Vagina (tissue), 2 donors: Measurements from ENCODE around the gene VSIG4. TPM values are rescaled to one million over a fixed set of nuclear protein-coding genes. Genes with fewer than 3 reads are reported as not detected.

Source experiments
- DNase-seq, 2 donors: peaks; one replicate each; pipeline ENCODE4 v3.0.0-alpha.2; 2017; ENCODE audit errors: extremely low spot score in 2 of 2
- H3K27ac ChIP-seq: fragments of 200-600 bp; sonication (generic); one replicate; pipeline ENCODE4 v1.5.1; 2019
- H3K27me3 ChIP-seq: fragments of 200-600 bp; sonication (generic); one replicate; pipeline ENCODE4 v1.5.1; 2019
- H3K36me3 ChIP-seq, 2 donors: fragments of 200-600 bp; sonication (generic); one replicate each; pipeline ENCODE4 v1.5.1; 2017 to 2019
- H3K4me1 ChIP-seq: fragments of 200-600 bp; sonication (generic); one replicate; pipeline ENCODE4 v1.5.1; 2019
- H3K4me3 ChIP-seq, 2 donors: fragments of 200-600 bp; sonication (generic); 1 replicate in 1 of 2; 2 replicates in 1 of 2; pipeline ENCODE4 v1.5.1; 2016 to 2019
- H3K9me3 ChIP-seq: fragments of 200-600 bp; sonication (generic); one replicate; pipeline ENCODE4 v1.5.1; 2019
- CTCF ChIP-seq, 3 experiments: fragments of 450-650 bp in 2 of 3; fragments of 200-600 bp in 1 of 3; sonication (generic) in 1 of 3; IDR thresholded peaks; one replicate each; pipeline ENCODE4 v1.5.1; 2017 to 2019; ENCODE audit warnings: antibody characterized with exemption in 3 of 3, mild to moderate bottlenecking in 2 of 3, moderate library complexity in 2 of 3
- POLR2A ChIP-seq, 2 donors: fragments of 450-650 bp; IDR thresholded peaks; one replicate each; pipeline ENCODE4 v1.6.1; 2017; ENCODE audit warnings: antibody characterized with exemption in 2 of 2, mild to moderate bottlenecking in 2 of 2, moderate library complexity in 2 of 2
- POLR2AphosphoS5 ChIP-seq, 2 donors: sonication (generic); formaldehyde crosslinking; IDR thresholded peaks; one replicate each; pipeline ENCODE4 v1.9.0; 2017; ENCODE audit warnings: antibody characterized with exemption in 2 of 2, mild to moderate bottlenecking in 2 of 2, low read depth in 1 of 2; ENCODE audit not compliant: insufficient read depth in 1 of 2
- intact Hi-C: fragments of 100-400 bp; cut with DNase I; formaldehyde crosslinking; loops from one replicate; pipeline ENCODE4 v1.15.1; 2023
- total RNA-seq: library from RNA; depleted of rRNA; stranded (reverse); fragments of >200 nt; gene quantifications from one replicate; pipeline ENCODE4 v1.2.3, GENCODE V29; 2016

The VSIG4 gene
- total RNA-seq, 1 donor from 2014 or later = 57.0 TPM

- no peak for DNase-seq
- no peak overlapping the region for H3K27ac ChIP-seq
These were observed 45.1 kb downstream of the VSIG4 start for GRCh38 chrX:65994519-65995506.

GRCh38 chrX:65993915-65994460 is 45.9 kb downstream of the VSIG4 start:
- intact Hi-C loops = no loop called here
- no peak for DNase-seq
- H3K9me3 ChIP-seq = no peaks in the 10 kb centered on the region
- no peaks in the 10 kb centered on the region for H3K27me3 ChIP-seq
- no peak overlapping the region for H3K4me3 ChIP-seq
- TF ChIP-seq POLR2AphosphoS5 (IDR thresholded peaks at IDR 0.05; ENCODE audit: insufficient read depth in 1 of 2, low read depth in 1 of 2) (no peak), POLR2A (IDR thresholded peaks at IDR 0.05) (no peak)
- H3K4me1 ChIP-seq = no peaks in the 10 kb centered on the region
- H3K36me3 ChIP-seq = no peaks in the 10 kb centered on the region
- no peak overlapping the region for H3K27ac ChIP-seq

More at GRCh38 chrX:65994519-65995506, 45.1 kb downstream of the VSIG4 start:
- no peak for TF ChIP-seq CTCF (IDR thresholded peaks at IDR 0.05)
- TF ChIP-seq POLR2AphosphoS5 (IDR thresholded peaks at IDR 0.05; ENCODE audit: insufficient read depth in 1 of 2, low read depth in 1 of 2) = no peak
- no peak for TF ChIP-seq POLR2A (IDR thresholded peaks at IDR 0.05)
- H3K27me3 ChIP-seq = no peaks in the 10 kb centered on the region
- no peak overlapping the region for H3K4me3 ChIP-seq
- H3K4me1 ChIP-seq = no peaks in the 10 kb centered on the region
- H3K9me3 ChIP-seq = no peaks in the 10 kb centered on the region
- no peaks in the 10 kb centered on the region for H3K36me3 ChIP-seq
- intact Hi-C loops = no loop called here

- Histone ChIP-seq H3K4me3 (no peak overlapping the region), H3K4me1 (no peaks in the 10 kb centered on the region), H3K27ac (no peak overlapping the region), H3K9me3 (no peaks in the 10 kb centered on the region), H3K36me3 (no peaks in the 10 kb centered on the region), H3K27me3 (no peaks in the 10 kb centered on the region)
- no peak for TF ChIP-seq CTCF (IDR thresholded peaks at IDR 0.05)
- TF ChIP-seq POLR2AphosphoS5 (IDR thresholded peaks at IDR 0.05; ENCODE audit: insufficient read depth in 1 of 2, low read depth in 1 of 2) = no peak
- TF ChIP-seq POLR2A (IDR thresholded peaks at IDR 0.05) = no peak
- intact Hi-C loops = no loop called here
- DNase-seq = no peak
These were observed 46.5 kb downstream of the VSIG4 start for GRCh38 chrX:65993332-65993731.

GRCh38 chrX:65990702-65991101 is 49.2 kb downstream of the VSIG4 start:
- Histone ChIP-seq H3K4me1 (no peaks in the 10 kb centered on the region), H3K4me3 (no peak overlapping the region), H3K36me3 (no peaks in the 10 kb centered on the region), H3K27me3 (no peaks in the 10 kb centered on the region), H3K9me3 (no peaks in the 10 kb centered on the region), H3K27ac (no peak overlapping the region)
- TF ChIP-seq CTCF (IDR thresholded peaks at IDR 0.05) (no peak), POLR2A (IDR thresholded peaks at IDR 0.05) (no peak), POLR2AphosphoS5 (IDR thresholded peaks at IDR 0.05; ENCODE audit: insufficient read depth in 1 of 2, low read depth in 1 of 2) (no peak)
- intact Hi-C loops = no loop called here
- no peak for DNase-seq

GRCh38 chrX:65987811-65988210 is 52.1 kb downstream of the VSIG4 start:
- intact Hi-C loops = loop anchor here (10.0 kb wide), 1 partner anchor 403 kb away; no protein-coding TSS in a partner anchor
- no peak for DNase-seq
- no peak for TF ChIP-seq CTCF (IDR thresholded peaks at IDR 0.05)
- TF ChIP-seq POLR2A (IDR thresholded peaks at IDR 0.05) = no peak
- TF ChIP-seq POLR2AphosphoS5 (IDR thresholded peaks at IDR 0.05; ENCODE audit: insufficient read depth in 1 of 2, low read depth in 1 of 2) = no peak
- Histone ChIP-seq H3K4me1 (no peaks in the 10 kb centered on the region), H3K27ac (no peak overlapping the region), H3K36me3 (no peaks in the 10 kb centered on the region), H3K9me3 (no peaks in the 10 kb centered on the region), H3K27me3 (no peaks in the 10 kb centered on the region), H3K4me3 (no peak overlapping the region)
